ENCODE results near the gene CCL13. TPM values are rescaled to one million over a fixed set of nuclear protein-coding genes. Genes with fewer than 3 reads are reported as not detected.

CCL13 gene
- total RNA-seq, 1 donor from 2014 or later = not detected

DNA sequence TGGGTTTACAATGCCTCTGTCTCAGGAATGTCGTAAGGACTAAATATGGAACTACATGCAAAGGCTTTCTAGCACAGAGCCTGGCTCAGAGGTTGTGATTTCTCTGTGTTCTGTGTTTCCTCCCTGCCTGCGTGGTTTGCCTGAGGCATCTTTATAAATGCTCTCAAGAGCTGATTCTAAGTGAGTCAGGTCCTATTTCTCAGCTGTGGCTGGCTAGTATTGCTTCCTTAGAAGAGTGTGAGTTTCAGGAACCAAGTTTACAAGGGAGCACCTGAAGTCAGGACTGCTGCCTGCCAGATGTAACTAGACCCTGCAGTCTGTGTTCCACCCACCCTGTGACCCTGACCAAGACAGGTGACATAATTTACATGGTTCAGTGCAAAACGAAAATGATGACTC, 14.7 kb downstream of the CCL13 start:
- no peak for DNase-seq (ENCODE audit: low read depth)
- no peak overlapping the region for H3K4me3 ChIP-seq (ENCODE audit: low read depth, low read length)
- TF ChIP-seq, protein P1, sequence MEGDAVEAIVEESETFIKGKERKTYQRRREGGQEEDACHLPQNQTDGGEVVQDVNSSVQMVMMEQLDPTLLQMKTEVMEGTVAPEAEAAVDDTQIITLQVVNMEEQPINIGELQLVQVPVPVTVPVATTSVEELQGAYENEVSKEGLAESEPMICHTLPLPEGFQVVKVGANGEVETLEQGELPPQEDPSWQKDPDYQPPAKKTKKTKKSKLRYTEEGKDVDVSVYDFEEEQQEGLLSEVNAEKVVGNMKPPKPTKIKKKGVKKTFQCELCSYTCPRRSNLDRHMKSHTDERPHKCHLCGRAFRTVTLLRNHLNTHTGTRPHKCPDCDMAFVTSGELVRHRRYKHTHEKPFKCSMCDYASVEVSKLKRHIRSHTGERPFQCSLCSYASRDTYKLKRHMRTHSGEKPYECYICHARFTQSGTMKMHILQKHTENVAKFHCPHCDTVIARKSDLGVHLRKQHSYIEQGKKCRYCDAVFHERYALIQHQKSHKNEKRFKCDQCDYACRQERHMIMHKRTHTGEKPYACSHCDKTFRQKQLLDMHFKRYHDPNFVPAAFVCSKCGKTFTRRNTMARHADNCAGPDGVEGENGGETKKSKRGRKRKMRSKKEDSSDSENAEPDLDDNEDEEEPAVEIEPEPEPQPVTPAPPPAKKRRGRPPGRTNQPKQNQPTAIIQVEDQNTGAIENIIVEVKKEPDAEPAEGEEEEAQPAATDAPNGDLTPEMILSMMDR (conservative IDR thresholded peaks at IDR 0.05; ENCODE audit: low read depth, low read length) = no peak

DNA sequence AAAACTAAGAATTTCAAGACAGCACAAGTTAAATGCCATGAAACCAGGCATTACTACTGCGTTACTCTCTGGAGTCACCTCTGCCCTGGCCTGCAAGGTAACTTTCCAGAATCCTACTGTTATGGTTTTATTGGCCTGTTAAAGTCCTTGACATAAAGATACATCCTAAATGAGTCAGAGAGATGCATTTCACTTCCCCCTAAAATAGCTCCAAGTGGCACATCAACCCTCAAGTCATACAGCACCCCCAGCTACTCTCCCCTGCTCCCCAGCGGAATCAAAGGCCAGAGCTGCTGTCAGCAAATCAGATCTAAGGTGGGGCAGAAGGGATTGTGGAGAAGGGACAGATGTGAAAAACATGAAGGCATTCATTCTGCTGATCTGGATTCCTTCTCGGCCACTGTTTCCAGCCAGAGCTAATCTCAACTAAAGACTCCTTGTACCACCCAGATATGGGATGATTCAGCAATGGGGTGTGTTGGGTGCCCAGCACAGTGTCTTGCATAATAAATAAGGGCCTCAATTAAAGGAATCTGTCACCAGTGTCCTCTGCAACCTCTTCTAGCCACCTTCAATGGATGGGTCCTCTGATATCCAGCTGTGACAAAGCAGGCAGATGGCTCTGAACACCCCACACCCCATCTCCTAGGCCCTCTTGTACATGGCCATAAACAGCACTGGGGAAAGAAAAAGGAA, 15.3 kb downstream of the CCL13 start:
- H3K4me3 ChIP-seq (ENCODE audit: low read depth, low read length) = no peak overlapping the region
- TF ChIP-seq, protein P1 (conservative IDR thresholded peaks at IDR 0.05; ENCODE audit: low read depth, low read length) = no peak
- no peak for DNase-seq (ENCODE audit: low read depth)

DNA sequence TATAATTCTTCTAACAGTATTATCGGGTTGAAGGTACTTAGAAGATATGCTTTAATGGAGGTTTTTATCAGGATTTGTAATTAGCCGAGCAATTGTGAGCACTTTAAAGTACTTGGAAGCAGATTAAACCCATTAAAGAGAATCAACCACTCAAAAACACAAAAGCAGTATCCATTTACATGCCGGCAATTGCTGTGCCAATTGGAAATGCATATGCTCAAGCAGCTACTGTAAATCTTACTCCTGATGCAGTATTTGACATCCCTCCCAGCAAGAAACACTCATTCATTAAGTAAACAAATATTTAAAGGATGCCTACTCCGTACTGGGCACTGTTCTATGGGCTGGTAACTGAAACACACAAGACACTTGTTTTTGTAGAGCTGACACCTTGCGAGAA, 18.2 kb downstream of the CCL13 start:
- TF ChIP-seq, protein P1 (conservative IDR thresholded peaks at IDR 0.05; ENCODE audit: low read depth, low read length) = no peak
- no peak overlapping the region for H3K4me3 ChIP-seq (ENCODE audit: low read depth, low read length)
- no peak for DNase-seq (ENCODE audit: low read depth)

DNA sequence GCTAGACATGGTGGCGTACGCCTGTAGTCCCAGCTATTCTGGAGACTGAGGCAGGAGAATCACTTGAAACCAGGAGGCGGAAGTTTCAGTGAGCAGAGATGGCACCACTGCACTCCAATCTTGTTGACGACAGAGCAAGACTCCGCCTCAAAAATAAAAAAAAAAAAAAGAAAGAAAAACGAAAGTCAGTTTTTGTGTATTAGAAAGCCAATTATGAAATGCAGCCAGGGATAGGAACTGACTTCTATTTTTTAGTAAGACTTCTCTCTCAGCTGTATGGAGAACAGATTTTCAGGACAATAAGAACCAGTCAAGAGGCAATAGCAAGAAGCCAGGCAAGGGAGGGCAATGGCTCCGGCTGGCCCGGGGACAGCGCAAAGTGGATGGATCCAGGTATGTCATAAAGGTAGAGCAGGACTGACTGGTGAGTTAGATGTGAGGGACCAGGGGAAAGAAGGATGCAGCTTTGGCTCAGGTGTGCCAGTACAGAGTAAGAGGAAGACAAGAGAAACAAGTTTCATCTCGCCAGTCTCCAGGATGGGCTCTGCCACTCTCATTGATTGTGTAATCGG, 19.2 kb downstream of the CCL13 start:
- H3K4me3 ChIP-seq (ENCODE audit: low read depth, low read length) = no peak overlapping the region
- no peak for DNase-seq (ENCODE audit: low read depth)
- TF ChIP-seq, protein P1 (conservative IDR thresholded peaks at IDR 0.05; ENCODE audit: low read depth, low read length) = no peak

DNA sequence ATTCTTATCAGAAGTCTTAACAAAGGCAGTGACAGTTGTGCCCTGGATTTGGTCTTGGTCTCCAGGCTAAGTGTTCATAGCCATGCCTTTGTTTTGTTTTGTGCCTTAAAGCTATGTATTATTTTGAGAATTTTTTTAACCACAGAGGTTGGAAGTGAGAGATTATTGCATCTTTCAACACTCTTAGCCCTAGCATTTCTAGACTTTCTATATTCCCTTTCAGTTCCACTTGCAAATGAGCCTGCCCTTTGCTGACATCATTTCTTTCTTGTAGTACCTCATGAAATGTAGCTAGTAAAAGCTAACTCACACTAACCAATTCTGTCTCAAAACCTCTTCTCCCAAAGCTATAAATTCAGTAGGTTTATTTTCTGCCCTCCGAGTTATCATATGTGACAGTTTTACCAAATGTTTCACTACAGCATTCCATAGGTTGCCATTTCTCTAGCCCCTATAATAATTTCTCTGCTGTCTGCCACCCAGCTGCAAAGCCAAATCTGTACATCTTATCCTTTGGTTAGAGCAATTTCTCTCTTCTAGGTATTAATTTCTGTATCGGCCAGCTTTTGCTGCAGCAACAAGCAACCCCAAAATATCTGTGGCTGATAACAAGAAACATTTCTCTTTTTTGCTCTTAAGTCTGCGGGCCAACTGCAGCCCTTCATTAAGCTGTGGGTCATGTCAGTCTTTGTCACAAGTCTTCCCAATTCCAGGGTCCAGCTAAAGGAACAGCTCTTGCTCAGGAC, 21.0 kb downstream of the CCL13 start:
- TF ChIP-seq, protein P1 (conservative IDR thresholded peaks at IDR 0.05; ENCODE audit: low read depth, low read length) = no peak
- DNase-seq (ENCODE audit: low read depth) = no peak
- H3K4me3 ChIP-seq (ENCODE audit: low read depth, low read length) = no peak overlapping the region

DNA sequence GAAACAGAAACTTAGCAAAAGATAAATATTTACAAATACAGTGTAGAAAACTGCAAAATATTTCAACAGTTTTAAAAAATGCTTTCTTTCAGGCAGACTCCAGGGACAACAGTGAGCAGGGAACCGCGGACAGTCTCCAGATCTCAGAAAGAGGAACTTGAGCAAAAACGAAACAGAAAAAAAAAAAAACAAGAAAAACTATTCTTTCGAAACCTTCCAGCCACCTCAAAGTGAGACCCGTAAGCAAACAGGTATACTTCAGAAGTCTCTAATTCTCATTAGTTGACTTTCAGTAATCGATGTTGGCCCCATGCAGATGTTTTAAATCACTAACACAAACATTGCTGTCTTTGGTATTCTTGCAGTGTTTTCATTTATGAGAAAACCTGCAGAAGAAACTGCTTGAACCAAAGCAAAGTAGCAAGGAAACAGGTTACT, 22.4 kb downstream of the CCL13 start:
- TF ChIP-seq, protein P1 (conservative IDR thresholded peaks at IDR 0.05; ENCODE audit: low read depth, low read length) = no peak
- H3K4me3 ChIP-seq (ENCODE audit: low read depth, low read length) = no peak overlapping the region
- DNase-seq (ENCODE audit: low read depth) = no peak

Measured in epithelial cell of proximal tubule (primary cell).